Endothelial cell (in vitro differentiated cells): ENCODE results near the gene SH3RF2. TPM values are rescaled to one million over a fixed set of nuclear protein-coding genes. Genes with fewer than 3 reads are reported as not detected.
"Not testable (repeated sequence)": the region's sequence is repeated elsewhere in the genome, so short reads cannot be mapped to it uniquely, and the experiment has no call there.

ENCODE experiments used
- DNase-seq: peaks from one replicate; pipeline ENCODE4 v3.0.0; 2021; ENCODE audit warnings: low spot score
- H3K27ac Mint-ChIP-seq: one replicate; pipeline ENCODE4 v1.8.0; 2021; ENCODE audit warnings: mixed read lengths, inconsistent platforms; ENCODE audit not compliant: unreplicated experiment
- H3K27me3 Mint-ChIP-seq: one replicate; pipeline ENCODE4 v1.8.0; 2021; ENCODE audit warnings: mild to moderate bottlenecking, moderate library complexity, mixed read lengths, inconsistent platforms; ENCODE audit not compliant: unreplicated experiment
- H3K36me3 Mint-ChIP-seq: one replicate; pipeline ENCODE4 v1.8.0; 2021; ENCODE audit warnings: mild to moderate bottlenecking, low read depth, mixed read lengths, inconsistent platforms; ENCODE audit not compliant: unreplicated experiment
- H3K4me1 Mint-ChIP-seq: one replicate; pipeline ENCODE4 v1.8.0; 2021; ENCODE audit warnings: mild to moderate bottlenecking, mixed read lengths, inconsistent platforms; ENCODE audit not compliant: unreplicated experiment
- H3K4me3 Mint-ChIP-seq: one replicate; pipeline ENCODE4 v1.8.0; 2021; ENCODE audit warnings: mild to moderate bottlenecking, mixed read lengths, inconsistent platforms; ENCODE audit not compliant: unreplicated experiment
- H3K9me3 Mint-ChIP-seq: one replicate; pipeline ENCODE4 v1.8.0; 2021; ENCODE audit warnings: mixed read lengths, inconsistent platforms; ENCODE audit not compliant: unreplicated experiment
- total RNA-seq: library from RNA; stranded (reverse); fragmentation: NEBNext Ultra II Directional; extraction: Animal tissue kit (Norgen Biotek cat#: 25700); gene quantifications from one replicate; pipeline ENCODE4 v1.2.1, GENCODE V29; 2021; ENCODE audit not compliant: unreplicated experiment
- TF ChIP-seq, protein P1 (sequence below): fragments of 200-600 bp; sonication (generic); IDR thresholded peaks from one replicate; pipeline ENCODE4 v1.5.0; 2021; ENCODE audit warnings: antibody characterized with exemption; ENCODE audit not compliant: unreplicated experiment

Gene SH3RF2
- total RNA-seq, 1 donor from 2014 or later, result 0.23 TPM

DNA sequence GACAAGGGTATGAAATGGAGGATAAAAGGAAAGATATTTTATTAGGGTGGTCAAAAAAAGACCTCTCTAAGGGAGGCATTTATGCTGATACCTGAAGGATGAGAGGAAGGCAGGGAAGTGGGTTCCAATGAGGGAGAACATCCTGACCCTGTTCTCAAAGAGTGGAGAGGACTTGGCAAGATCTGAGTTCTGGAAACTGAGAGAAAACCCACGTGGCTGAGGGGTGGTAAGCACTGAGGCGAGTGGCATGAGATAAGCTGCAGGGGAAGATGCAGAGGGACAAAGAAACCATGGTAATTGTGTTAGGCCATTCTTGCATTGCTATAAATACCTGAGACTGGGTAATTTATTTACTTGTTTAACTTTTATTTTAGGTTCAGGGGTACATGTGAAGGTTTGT, 16.8 kb downstream of the SH3RF2 start:
- Mint-ChIP-seq H3K4me3 (no peak overlapping the region), H3K27ac (no peak overlapping the region), H3K9me3 (no peaks in the 10 kb centered on the region), H3K36me3 (no peaks in the 10 kb centered on the region), H3K4me1 (peaks cover 5% of the 10 kb centered on the region), H3K27me3 (no peaks in the 10 kb centered on the region)
- DNase-seq, result no peak
- TF ChIP-seq, protein P1, sequence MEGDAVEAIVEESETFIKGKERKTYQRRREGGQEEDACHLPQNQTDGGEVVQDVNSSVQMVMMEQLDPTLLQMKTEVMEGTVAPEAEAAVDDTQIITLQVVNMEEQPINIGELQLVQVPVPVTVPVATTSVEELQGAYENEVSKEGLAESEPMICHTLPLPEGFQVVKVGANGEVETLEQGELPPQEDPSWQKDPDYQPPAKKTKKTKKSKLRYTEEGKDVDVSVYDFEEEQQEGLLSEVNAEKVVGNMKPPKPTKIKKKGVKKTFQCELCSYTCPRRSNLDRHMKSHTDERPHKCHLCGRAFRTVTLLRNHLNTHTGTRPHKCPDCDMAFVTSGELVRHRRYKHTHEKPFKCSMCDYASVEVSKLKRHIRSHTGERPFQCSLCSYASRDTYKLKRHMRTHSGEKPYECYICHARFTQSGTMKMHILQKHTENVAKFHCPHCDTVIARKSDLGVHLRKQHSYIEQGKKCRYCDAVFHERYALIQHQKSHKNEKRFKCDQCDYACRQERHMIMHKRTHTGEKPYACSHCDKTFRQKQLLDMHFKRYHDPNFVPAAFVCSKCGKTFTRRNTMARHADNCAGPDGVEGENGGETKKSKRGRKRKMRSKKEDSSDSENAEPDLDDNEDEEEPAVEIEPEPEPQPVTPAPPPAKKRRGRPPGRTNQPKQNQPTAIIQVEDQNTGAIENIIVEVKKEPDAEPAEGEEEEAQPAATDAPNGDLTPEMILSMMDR, result no peak

DNA sequence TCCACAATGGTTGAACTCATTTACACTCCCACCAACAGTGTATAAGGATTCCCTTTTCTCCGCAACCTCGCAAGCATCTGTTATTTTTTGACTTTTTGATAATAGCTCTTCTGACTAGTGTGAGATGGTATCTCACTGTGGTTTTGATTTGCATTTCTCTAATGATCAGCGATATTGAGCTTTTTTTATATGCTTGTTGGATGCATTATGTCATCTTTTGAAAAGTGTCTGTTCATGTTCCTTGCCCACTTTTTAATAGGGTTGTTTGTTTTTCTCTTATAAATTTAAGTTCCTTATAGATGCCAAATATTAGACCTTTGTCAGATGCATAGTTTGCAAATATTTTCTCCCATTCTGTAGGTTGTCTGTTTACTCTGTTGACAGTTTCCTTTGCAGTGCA, 17.8 kb downstream of the SH3RF2 start:
- not testable (repeated sequence) for DNase-seq, H3K27ac Mint-ChIP-seq, H3K36me3 Mint-ChIP-seq, H3K4me1 Mint-ChIP-seq, H3K9me3 Mint-ChIP-seq, H3K4me3 Mint-ChIP-seq, H3K27me3 Mint-ChIP-seq

DNA sequence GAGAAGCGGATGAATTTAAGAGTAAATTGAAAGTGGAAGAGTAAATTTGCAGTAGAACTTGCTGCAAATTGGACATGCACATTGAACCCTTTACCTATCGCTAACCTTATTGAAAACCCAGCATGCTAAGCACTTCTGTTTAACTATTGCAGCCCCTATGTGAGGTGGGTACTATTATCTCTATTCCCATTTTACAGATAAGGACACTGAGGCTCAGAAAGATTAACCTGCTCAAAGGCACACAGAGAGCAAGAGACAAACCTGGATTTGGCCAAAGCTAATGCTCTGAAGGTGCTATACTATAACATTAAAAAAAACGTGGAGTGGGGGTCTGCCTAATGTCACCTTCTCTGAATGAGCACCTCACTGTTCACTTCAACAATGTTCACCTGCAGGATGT, 21.0 kb downstream of the SH3RF2 start:
- Mint-ChIP-seq H3K9me3 (no peaks in the 10 kb centered on the region), H3K27ac (no peak overlapping the region), H3K27me3 (peaks cover 2% of the 10 kb centered on the region), H3K4me1 (no peaks in the 10 kb centered on the region), H3K4me3 (no peak overlapping the region), H3K36me3 (no peaks in the 10 kb centered on the region)
- DNase-seq, result no peak
- TF ChIP-seq, protein P1, result no peak

DNA sequence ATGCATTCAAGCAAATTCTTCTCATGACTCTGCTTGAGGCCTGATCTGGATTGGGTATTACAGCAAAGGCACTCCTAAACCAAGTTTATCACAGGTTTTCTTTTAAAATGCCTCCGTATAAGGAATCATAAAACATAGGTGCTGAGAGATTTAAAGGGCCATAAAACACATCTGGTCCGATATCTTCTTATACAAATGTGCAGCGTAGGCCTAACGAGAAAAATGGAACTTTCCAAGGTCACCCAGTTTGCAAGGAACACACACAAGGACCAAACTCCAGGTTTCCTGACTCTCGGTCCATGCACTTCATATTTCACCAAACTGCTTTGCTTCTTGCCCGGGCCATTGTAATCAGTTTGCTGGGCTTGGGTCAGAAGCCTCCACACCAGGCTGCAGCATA, 22.1 kb downstream of the SH3RF2 start:
- no peaks in the 10 kb centered on the region for H3K4me1 Mint-ChIP-seq

DNA sequence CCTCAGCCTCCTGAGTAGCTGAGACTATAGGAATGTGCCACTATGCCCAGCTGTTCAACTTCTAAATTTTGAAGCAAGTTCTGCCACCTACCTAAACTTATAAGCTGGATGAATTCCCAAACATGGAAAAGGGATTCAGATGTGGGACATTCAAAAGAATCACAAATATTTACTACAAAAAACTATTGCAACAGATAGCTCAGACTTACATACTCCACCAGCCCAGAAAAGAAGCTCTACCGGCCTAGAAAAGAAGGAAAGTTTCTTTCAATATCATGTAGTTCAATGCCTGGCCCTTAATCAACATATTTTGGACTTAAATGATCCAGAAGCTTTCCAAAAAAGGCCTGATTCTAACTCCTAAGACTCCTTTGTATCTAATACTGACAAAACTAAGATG, 23.8 kb downstream of the SH3RF2 start:
- DNase-seq, result no peak
- H3K27me3 Mint-ChIP-seq, result peaks cover 2% of the 10 kb centered on the region
- no peaks in the 10 kb centered on the region for H3K9me3 Mint-ChIP-seq
- no peaks in the 10 kb centered on the region for H3K4me1 Mint-ChIP-seq
- no peak overlapping the region for H3K27ac Mint-ChIP-seq
- TF ChIP-seq, protein P1, result no peak
- H3K36me3 Mint-ChIP-seq, result no peaks in the 10 kb centered on the region
- no peak overlapping the region for H3K4me3 Mint-ChIP-seq

More for the DNA sequence above, 22.1 kb downstream of the SH3RF2 start:
- peaks cover 2% of the 10 kb centered on the region for H3K27me3 Mint-ChIP-seq
- no peak overlapping the region for H3K4me3 Mint-ChIP-seq
- H3K27ac Mint-ChIP-seq, result no peak overlapping the region
- TF ChIP-seq, protein P1, result no peak
- H3K36me3 Mint-ChIP-seq, result no peaks in the 10 kb centered on the region
- no peaks in the 10 kb centered on the region for H3K9me3 Mint-ChIP-seq
- no peak for DNase-seq
